ENCODE measurements around the gene GPRIN2.
"Not testable (repeated sequence)": the region's sequence is repeated elsewhere in the genome, so short reads cannot be mapped to it uniquely, and the experiment has no call there.

GRCh38 chr10:46596570-46596969 lies 40.1 kb upstream of the GPRIN2 start:
- TF ChIP-seq POLR2A, CTCF (IDR thresholded peaks at IDR 0.05): not testable (repeated sequence)

Measured in testis (tissue), 2 donors.